PC-9 (cell line): Measurements from ENCODE around the gene DES.

Experiments
- CTCF ChIP-seq: fragments of 200-600 bp; sonication (generic); conservative IDR thresholded peaks from 2 replicates; pipeline ENCODE4 v1.6.1; 2017; ENCODE audit warnings: mixed run types, antibody characterized with exemption, mild to moderate bottlenecking, moderate library complexity
- EZH2 ChIP-seq: fragments of 200-600 bp; sonication (generic); IDR thresholded peaks from 2 replicates; pipeline ENCODE4 v1.8.0; 2017; ENCODE audit warnings: antibody characterized with exemption, low read depth

DNA sequence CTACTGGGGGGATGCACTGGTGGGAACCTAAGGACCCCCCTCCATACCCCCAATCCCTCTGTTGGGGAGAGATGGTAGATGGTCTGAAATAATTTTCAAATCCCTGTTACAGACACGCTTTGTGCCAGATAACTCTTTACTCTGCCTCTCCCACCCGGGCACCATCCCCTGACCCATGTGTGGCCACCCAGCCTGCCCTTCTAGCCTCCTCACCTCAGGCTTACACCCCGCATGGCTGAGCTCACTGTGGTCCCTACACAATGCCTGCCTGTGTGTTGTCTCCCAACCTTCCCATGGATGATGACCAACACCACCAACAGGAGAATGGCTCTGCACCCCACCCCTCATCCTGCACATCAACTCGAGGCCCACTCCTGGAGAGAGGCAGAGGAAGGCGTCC is 31.4 kb downstream of the DES start:
- TF ChIP-seq CTCF (no peak), EZH2 (no peak)
